Gastroesophageal sphincter (tissue), 3 donors: ENCODE results near the gene NR3C2.

Experiments
- POLR2A ChIP-seq, 2 donors: fragments of 450-650 bp; IDR thresholded peaks; one replicate each; pipeline ENCODE4 v1.6.1; 2017; ENCODE audit warnings: antibody characterized with exemption in 2 of 2, mild to moderate bottlenecking in 2 of 2, moderate library complexity in 1 of 2
- TF ChIP-seq, protein P1 (sequence below), 4 experiments: fragments of 200-600 bp in 2 of 4; fragments of 450-650 bp in 2 of 4; sonication (generic) in 1 of 4; IDR thresholded peaks; one replicate each; pipeline ENCODE4 v1.5.1; 2017 to 2019; ENCODE audit warnings: antibody characterized with exemption in 4 of 4, mild to moderate bottlenecking in 2 of 4, moderate library complexity in 2 of 4

DNA sequence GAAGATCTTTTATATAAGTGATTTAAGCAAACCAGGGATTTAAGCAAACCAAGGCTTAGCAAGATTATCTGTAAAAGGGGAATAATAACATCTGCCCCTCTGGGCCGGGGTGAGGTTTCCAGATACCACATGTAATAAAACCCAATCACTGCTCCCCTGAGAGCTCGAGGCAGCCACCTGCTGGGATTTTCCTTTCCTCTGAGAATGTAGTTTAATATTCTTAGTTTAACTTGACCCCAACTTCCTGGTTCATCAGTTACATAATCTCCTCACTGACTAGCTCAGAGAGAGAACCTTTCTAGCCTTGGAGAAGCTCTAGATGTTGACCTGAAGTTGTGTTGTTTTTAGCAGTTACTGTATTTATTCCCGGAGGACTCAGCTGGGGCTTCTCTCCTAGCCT lies 387.9 kb downstream of the NR3C2 start:
- no peak for TF ChIP-seq POLR2A (IDR thresholded peaks at IDR 0.05)
- TF ChIP-seq, protein P1, sequence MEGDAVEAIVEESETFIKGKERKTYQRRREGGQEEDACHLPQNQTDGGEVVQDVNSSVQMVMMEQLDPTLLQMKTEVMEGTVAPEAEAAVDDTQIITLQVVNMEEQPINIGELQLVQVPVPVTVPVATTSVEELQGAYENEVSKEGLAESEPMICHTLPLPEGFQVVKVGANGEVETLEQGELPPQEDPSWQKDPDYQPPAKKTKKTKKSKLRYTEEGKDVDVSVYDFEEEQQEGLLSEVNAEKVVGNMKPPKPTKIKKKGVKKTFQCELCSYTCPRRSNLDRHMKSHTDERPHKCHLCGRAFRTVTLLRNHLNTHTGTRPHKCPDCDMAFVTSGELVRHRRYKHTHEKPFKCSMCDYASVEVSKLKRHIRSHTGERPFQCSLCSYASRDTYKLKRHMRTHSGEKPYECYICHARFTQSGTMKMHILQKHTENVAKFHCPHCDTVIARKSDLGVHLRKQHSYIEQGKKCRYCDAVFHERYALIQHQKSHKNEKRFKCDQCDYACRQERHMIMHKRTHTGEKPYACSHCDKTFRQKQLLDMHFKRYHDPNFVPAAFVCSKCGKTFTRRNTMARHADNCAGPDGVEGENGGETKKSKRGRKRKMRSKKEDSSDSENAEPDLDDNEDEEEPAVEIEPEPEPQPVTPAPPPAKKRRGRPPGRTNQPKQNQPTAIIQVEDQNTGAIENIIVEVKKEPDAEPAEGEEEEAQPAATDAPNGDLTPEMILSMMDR (IDR thresholded peaks at IDR 0.05): no peak
